GM12874 (cell line): ENCODE data around the gene ANKS1B.

ENCODE experiments used
- TF ChIP-seq, protein P1 (sequence below): IDR thresholded peaks from 2 replicates; pipeline ENCODE4 v1.5.1; 2011; ENCODE audit warnings: low read depth, mild to moderate bottlenecking, control low read depth, low read length, moderate library complexity; ENCODE audit not compliant: insufficient read depth

ANKS1B gene

DNA sequence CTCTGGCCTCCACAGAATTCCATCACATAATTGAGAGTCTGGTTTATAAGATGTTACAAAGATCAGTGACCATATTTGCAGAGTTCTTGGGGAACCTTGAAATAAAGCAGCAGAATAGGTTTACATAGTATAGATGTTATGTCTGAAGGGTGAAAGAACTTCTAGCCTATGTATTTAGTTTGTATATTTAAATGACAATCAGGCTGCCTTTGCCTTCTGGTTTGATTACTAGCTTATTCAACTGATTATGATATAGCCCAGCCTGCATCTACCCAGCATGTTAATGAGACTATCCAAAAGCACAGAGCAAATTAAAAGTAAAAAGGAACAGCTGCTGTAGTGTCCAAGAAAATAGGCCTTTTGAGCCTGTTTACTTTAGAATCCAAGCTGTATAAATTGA is 1254.3 kb downstream of the ANKS1B start:
- TF ChIP-seq, protein P1, sequence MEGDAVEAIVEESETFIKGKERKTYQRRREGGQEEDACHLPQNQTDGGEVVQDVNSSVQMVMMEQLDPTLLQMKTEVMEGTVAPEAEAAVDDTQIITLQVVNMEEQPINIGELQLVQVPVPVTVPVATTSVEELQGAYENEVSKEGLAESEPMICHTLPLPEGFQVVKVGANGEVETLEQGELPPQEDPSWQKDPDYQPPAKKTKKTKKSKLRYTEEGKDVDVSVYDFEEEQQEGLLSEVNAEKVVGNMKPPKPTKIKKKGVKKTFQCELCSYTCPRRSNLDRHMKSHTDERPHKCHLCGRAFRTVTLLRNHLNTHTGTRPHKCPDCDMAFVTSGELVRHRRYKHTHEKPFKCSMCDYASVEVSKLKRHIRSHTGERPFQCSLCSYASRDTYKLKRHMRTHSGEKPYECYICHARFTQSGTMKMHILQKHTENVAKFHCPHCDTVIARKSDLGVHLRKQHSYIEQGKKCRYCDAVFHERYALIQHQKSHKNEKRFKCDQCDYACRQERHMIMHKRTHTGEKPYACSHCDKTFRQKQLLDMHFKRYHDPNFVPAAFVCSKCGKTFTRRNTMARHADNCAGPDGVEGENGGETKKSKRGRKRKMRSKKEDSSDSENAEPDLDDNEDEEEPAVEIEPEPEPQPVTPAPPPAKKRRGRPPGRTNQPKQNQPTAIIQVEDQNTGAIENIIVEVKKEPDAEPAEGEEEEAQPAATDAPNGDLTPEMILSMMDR = no peak

- TF ChIP-seq, protein P1 = no peak
Measured at GRCh38 chr12:98727196-98727595, 1257.5 kb downstream of the ANKS1B start.

DNA sequence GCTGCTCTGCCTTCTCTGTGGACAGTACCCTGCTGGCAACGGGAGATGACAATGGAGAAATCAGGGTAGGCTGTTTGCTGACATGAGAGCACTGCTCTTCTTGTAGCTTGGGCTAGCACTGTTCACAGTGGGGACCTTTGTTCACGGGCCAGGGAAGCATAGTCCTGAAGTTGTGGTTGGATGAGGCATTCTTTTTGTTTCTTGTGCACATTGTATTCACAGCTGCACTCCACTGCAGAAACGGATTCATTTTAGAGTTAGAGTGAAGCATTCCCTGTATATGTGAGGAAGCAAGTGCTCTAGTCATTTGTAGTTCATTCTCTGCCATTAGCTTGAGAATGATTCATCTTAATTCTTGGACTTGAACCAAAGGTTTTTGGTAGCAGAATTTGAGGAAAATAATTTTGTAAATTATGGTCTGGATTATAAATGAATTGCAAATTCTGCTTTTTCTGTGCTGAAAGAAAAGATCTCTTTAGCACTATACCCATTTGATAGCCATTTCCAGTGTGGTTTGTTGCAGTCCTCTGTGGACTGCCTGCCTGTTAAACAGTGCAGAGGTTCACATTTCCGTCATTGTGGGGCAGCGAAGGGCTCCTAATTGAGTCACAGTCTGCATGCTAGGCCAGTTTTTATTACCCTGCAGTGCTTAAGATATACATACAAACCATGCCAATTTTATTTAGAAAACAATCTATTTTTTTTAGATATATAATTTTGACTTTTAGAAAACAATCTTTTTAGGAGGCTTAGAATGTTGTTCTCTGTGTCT is 1259.1 kb downstream of the ANKS1B start:
- TF ChIP-seq, protein P1 = no peak

DNA sequence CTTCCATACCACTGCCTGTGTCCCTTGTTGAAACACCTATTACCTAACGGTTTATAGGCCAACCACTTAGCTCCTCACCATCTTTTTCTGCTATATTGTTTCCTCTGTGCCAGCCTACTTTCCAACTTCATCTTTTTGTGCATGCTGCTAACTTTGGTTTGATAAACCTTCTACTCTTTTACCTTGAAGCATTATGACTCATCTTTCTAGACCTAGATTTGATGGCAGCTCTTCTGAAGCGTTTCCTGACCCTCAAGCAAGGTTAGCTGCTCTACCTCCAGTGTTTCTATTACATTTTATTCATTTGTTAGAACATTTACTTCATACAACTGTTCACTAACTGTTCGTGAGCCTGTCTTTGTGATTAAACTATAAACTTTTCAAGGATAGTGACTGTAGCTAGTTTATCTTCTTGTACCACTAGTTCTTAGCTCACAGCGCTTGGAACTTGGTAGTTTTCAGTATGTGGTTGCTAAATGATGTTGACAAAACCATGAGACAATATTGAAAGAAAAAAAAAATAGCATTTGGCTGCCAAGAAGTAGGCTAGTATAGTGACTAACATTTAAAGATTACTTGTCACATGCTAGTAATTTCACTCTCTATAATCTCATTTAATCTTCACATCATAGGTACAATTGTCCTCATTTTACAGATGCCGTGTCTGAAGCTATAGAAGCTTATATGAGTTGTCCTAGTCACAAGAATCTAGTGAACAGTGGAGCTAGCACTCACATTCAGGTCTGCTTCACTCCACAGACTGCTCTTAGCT is 1260.2 kb downstream of the ANKS1B start:
- TF ChIP-seq, protein P1 = no peak

DNA sequence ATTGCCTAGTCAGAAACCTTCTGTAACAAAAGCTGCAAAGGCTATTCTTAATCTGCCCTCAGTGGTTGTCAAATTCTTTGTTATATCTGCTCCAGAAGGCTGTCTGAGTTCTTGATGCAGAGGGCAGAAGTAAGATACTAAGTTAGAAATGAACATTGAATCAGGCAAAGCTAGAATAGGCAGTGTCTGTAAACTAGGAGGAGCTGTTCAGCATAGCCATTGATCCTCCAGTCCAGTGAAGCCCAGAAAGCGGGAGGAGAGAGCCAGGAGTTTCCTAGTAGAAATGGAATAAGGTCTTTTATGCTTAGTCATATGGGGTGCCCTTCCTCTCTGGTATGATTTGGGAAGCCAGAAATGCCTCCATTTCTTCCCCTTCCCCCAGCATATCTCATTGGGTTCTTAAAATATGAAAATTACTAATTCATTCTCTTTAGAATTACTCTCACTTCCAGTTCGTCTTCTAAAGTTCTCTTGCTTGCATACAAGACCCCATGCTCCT is 1263.5 kb downstream of the ANKS1B start:
- TF ChIP-seq, protein P1 = no peak

- TF ChIP-seq, protein P1 = no peak
Measured at GRCh38 chr12:98719515-98720504, 1264.9 kb downstream of the ANKS1B start.
